SK-N-MC (cell line): ENCODE data around the gene PLP2.

Experiments used
- DNase-seq: peaks from one replicate; pipeline ENCODE4 v3.0.0-alpha.2; 2011; ENCODE audit warnings: low read depth, low spot score
- H3K27ac ChIP-seq: fragments of 200-600 bp; sonication (generic); 2 replicates; pipeline ENCODE4 v1.5.1; 2016; ENCODE audit warnings: mixed run types
- H3K36me3 ChIP-seq: fragments of 200-600 bp; sonication (generic); 2 replicates; pipeline ENCODE4 v1.6.1; 2017; ENCODE audit warnings: antibody characterized with exemption, low read length, mixed read lengths; ENCODE audit not compliant: insufficient read depth
- H3K4me3 ChIP-seq: fragments of 200-600 bp; sonication (generic); 2 replicates; pipeline ENCODE4 v1.5.1; 2016
- H3K9ac ChIP-seq: fragments of 200-600 bp; sonication (generic); 2 replicates; pipeline ENCODE4 v1.8.0; 2017; ENCODE audit warnings: mixed run types, mixed read lengths; ENCODE audit not compliant: insufficient read length
- H3K9me3 ChIP-seq: fragments of 200-600 bp; sonication (generic); 2 replicates; pipeline ENCODE4 v1.6.1; 2017; ENCODE audit warnings: low read depth, mild to moderate bottlenecking, antibody characterized with exemption, low read length, moderate library complexity, mixed read lengths
- EZH2 ChIP-seq: fragments of 200-600 bp; sonication (generic); IDR thresholded peaks from one replicate; pipeline ENCODE4 v1.6.1; 2017; ENCODE audit warnings: antibody characterized with exemption
- FOXP2 ChIP-seq: optimal IDR thresholded peaks from 2 replicates; pipeline ENCODE3; 2011; ENCODE audit warnings: mild to moderate bottlenecking, moderate library complexity; ENCODE audit not compliant: insufficient read depth; ENCODE audit errors: extremely low read length, control extremely low read depth
- POLR2AphosphoS5 ChIP-seq: IDR thresholded peaks from 2 replicates; pipeline ENCODE4 v1.6.1; 2012; ENCODE audit warnings: mild to moderate bottlenecking, low read depth, low read length, borderline replicate concordance

The PLP2 gene

DNA sequence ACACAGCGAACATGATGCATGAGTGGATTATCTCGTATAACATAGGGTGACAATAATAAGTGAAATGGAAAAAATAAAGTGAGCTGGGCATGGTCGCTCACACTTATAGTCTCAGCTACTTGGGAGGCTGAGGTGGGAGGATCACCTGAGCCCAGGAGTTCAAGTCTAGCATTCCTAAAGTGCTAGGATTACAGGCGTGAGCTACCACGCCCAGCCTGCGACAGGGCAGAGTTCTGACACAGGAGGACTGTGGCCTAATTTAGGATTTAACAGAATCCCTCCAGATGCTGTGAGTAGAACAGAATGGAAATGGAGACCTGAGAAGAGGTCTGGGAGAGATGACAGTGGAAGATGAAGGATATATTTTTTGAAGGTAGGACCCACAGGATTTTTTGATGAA lies 17.9 kb downstream of the PLP2 start:
- Histone ChIP-seq H3K9ac (no peak overlapping the region), H3K4me3 (peak overlapping the region; percentile 76), H3K36me3 (no peaks in the 10 kb centered on the region), H3K27ac (peak overlapping the region; percentile 57; the same call in 1 of the 2 replicates), H3K9me3 (no peaks in the 10 kb centered on the region)
- no peak for DNase-seq
- no peak for TF ChIP-seq EZH2
- no peak for TF ChIP-seq FOXP2
- no peak for TF ChIP-seq POLR2AphosphoS5

DNA sequence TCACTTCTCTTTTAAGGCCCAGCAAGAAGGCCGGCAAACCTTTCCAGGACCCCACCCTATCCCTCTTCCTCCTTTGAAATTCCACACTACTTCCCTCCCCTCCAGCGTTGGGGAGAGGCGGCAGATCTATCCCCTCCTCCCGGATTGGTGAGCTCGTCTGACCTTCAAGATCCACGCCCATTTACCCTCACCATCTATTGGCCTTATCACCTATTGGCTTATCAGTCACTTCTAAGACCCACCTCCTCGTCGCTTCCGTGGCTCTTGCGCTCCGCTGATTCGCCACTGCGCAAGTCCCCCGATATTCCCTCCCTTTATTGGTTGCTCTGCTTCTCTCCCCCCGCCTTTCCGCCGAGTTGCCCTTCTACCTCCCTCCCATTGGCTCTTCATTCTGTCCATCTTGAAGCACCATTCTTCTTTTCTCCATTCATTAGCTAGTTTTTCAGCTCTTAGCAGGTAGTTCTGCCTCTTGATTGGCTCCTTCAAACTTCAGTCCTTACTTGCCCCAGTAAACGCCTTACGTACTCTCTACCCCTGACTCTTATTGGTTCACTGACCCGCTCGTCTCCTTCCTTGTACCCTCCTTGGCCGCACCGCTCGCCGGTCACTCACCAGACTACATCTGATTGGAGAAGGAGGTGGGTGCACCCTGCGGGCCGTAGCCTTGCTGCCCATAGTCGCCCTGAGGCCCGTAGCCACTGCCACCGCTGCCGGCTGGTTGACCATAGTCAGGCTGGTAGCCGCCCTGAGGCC lies 19.3 kb downstream of the PLP2 start:
- 0 out of 2 replicates have a peak overlapping the region, but pooled peaks have one; percentile 70 for H3K27ac ChIP-seq
- peak; percentile 97 for DNase-seq
- H3K9ac ChIP-seq = peak overlapping the region; percentile 79
- no peak for TF ChIP-seq FOXP2
- peak; percentile 89 for TF ChIP-seq POLR2AphosphoS5
- H3K36me3 ChIP-seq = no peaks in the 10 kb centered on the region
- H3K4me3 ChIP-seq = peak overlapping the region; percentile 85
- H3K9me3 ChIP-seq = no peaks in the 10 kb centered on the region

DNA sequence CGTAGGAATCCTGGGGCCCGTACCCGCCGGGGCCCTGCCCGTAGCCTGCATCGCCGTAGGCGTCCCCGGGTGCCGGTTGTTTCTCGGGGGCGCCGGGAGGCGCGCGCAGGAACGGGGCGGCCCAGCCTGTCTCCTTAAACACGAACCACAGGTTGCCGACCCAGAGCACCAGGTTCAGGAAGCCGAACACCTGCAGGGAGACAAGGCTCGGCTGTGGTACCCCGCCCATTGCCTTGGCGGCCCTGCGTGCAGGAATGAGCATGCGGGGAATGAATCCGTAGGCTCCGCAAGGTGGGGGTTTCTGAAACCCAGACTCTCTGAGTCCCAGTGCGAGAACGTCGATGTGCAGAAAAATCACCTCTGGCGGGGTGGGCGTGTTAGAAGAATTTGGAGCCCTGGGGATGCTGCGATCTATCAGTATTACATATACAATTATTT lies 19.9 kb downstream of the PLP2 start:
- no peak for DNase-seq
- peak overlapping the region; percentile 79 for H3K9ac ChIP-seq
- no peaks in the 10 kb centered on the region for H3K36me3 ChIP-seq
- no peak for TF ChIP-seq FOXP2
- no peak for TF ChIP-seq POLR2AphosphoS5
- TF ChIP-seq EZH2 = no peak
- 0 out of 2 replicates have a peak overlapping the region, but pooled peaks have one; percentile 36 for H3K27ac ChIP-seq
- peak overlapping the region; percentile 85 for H3K4me3 ChIP-seq
- no peaks in the 10 kb centered on the region for H3K9me3 ChIP-seq

DNA sequence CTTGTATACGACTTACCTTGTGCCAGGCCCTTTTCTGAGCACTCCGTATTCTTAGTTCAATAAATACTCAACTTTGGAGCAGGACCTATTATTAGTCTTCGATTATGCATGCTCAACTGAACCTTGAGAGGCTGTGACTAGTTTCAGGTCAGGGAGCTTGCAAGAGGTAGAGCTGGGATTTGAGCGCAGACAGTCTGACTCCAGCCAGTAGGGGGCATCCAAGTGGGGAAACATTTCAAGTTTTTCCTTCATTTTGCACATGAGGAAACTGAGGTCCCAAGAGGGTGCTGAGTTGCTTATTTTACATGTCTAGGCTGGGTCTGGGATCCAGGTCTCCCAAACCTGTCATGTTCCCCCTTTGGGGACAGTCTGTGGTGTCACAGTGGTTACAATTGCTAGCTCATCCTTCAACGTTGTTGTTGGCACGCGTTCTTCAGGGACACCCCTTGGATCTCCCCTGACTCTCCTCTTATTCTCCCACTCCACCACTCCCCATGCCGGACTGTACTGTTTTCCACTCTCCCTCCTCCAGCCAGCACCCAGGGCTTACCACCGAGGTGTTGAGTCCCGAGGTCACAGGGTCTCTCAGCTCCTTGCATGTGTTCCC lies 21.1 kb downstream of the PLP2 start:
- no peak overlapping the region for H3K9ac ChIP-seq

DNA sequence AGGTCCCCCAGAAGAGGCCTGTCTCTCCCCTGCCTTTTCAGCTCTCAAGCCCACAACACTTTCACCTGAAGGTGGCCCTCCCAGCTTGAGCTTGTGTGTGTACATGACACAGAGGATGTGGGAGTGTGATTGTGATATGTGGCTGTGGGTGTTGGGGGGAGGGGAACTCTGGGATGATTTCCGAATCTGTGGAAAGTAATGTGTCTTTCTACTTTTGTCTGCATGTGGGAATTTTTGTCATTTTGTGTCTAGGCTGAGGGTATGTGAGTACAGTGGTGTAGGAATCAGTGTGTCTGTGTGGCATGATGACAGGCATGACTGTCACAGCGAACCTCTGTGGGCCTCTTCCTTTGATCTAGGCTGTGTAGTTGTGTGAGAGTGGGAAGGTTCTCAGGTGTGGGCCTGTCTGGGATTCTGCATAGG lies 21.9 kb downstream of the PLP2 start:
- H3K9me3 ChIP-seq = no peaks in the 10 kb centered on the region
- no peaks in the 10 kb centered on the region for H3K36me3 ChIP-seq
- H3K27ac ChIP-seq = no peak overlapping the region
- no peak for DNase-seq
- H3K9ac ChIP-seq = no peak overlapping the region
- no peak overlapping the region for H3K4me3 ChIP-seq
- TF ChIP-seq FOXP2 = no peak

More for the DNA sequence above, 21.1 kb downstream of the PLP2 start:
- no peak overlapping the region for H3K27ac ChIP-seq
- TF ChIP-seq POLR2AphosphoS5 (no peak), EZH2 (no peak), FOXP2 (no peak)
- no peak overlapping the region for H3K4me3 ChIP-seq
- H3K9me3 ChIP-seq = no peaks in the 10 kb centered on the region
- DNase-seq = no peak
- H3K36me3 ChIP-seq = no peaks in the 10 kb centered on the region

DNA sequence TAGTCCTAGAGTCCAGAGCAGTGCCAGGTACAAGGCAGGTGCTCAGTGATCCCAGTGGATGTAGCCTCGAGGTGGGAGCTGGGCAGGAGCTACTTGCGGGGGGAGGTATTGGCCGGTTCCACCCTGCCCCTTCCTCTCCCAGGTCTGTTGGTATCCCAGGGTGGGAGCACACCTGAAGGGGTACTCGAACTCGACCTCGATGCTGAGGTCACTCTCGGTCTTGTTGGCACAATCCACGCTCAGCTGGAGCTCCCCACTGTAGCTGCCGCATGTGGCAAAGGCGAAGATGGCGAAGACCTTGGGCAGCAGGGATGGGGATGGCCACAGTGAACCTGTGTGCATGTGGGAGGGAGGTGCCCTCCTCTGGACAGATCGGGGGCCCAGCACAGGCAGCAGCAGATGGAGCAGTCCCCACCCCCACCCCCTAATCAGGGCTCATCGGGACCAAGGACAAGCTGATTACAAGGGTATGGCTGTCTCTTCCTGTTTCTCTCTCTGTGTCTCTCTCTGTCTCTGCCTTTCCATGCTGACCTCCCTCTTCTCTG lies 25.9 kb downstream of the PLP2 start:
- Histone ChIP-seq H3K36me3 (no peaks in the 10 kb centered on the region), H3K9ac (no peak overlapping the region), H3K9me3 (no peaks in the 10 kb centered on the region), H3K27ac (no peak overlapping the region), H3K4me3 (no peak overlapping the region)
- no peak for DNase-seq
- TF ChIP-seq FOXP2 (no peak), EZH2 (no peak), POLR2AphosphoS5 (no peak)

DNA sequence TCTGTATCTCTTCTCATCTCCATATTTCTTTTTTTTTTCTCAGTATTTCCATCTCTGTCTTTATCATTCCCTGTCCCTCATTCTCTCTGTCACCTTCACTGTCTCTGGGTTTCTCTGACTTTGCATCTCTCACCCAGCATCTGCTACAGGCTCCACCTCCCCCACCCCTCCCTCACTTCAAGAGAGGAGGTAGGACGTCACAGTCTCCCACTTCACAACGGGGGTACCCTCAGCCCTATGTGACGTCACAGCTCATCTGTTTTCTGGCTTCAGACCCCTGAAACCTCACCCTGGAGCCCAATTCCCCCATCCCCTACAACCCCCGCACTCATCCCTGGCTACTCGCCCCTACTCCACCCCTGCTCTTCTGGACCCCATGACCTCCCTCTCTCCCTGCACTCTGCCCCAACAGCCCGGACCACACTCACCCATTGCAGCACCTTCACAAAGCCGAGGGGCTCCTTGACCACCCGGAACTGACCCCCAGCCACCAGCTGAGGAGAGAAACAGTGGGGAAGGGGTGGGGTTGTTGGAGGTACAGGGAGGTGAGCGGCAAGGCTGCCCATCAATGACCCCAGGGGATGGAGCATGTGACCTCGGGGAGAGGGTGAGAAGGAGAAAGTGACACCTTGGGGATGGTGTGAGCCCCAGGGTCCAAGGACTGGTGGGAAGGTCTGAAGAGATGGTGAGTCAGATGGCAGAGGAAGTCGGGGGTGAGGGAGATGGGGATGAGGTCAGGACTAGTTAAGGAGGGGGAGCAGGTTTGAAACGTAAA lies 27.0 kb downstream of the PLP2 start:
- no peak overlapping the region for H3K9ac ChIP-seq
- no peak overlapping the region for H3K27ac ChIP-seq
- no peak for DNase-seq
- no peak overlapping the region for H3K4me3 ChIP-seq
- no peaks in the 10 kb centered on the region for H3K9me3 ChIP-seq
- no peak for TF ChIP-seq FOXP2
- no peak for TF ChIP-seq POLR2AphosphoS5
- TF ChIP-seq EZH2 = no peak
- H3K36me3 ChIP-seq = no peaks in the 10 kb centered on the region

DNA sequence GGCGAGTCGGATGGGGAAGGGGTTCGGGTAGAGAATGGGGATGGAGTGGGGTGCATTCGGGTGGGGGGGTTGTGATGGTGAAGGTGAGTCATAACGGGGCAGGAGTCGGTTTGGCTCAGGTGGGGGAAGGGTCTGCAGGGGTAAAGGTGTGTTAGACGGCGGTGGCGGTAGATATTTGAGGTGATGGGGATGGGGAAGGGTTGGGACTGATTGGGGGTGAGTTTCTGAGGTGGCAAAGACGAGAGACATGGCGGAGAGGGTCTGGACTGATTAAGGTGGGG lies 27.6 kb downstream of the PLP2 start:
- Histone ChIP-seq H3K27ac (no peak overlapping the region), H3K9ac (no peak overlapping the region), H3K4me3 (no peak overlapping the region), H3K36me3 (no peaks in the 10 kb centered on the region), H3K9me3 (no peaks in the 10 kb centered on the region)
- DNase-seq = no peak
- TF ChIP-seq POLR2AphosphoS5 = no peak
- no peak for TF ChIP-seq FOXP2
- TF ChIP-seq EZH2 = no peak
